ENCODE results near the gene TAPBPL.

The TAPBPL gene

GRCh38 chr12:6451348-6452244 is at the start of gene TAPBPL:
Gene TAPBPL (plus strand): TSS chr12:6452042. CDS start chr12:6452249, 207 bp downstream.
- H3K27ac ChIP-seq (ENCODE audit: low read length), result peak within 1 kb of the TSS; percentile 84
- no peaks in the 10 kb centered on the region for H3K27me3 ChIP-seq (ENCODE audit: control insufficient read depth, insufficient read depth, low read length)
- H3K9me3 ChIP-seq (ENCODE audit: control insufficient read depth, low read depth, low read length), result no peaks in the 10 kb centered on the region
- peak within 1 kb of the TSS; percentile 68 for H3K9ac ChIP-seq (ENCODE audit: low read length)
- H3K4me3 ChIP-seq (ENCODE audit: low read length), result peak within 1 kb of the TSS; percentile 39
- peaks cover 33% of the 10 kb centered on the region for H3K4me1 ChIP-seq (ENCODE audit: control insufficient read depth, low read depth, low read length)
- no peaks in the 10 kb centered on the region for H3K36me3 ChIP-seq (ENCODE audit: control insufficient read depth, low read depth, low read length)

GRCh38 chr12:6404390-6404789 is 47.5 kb upstream of the TAPBPL start:
- Histone ChIP-seq H3K9me3 (ENCODE audit: control insufficient read depth, low read depth, low read length) (no peaks in the 10 kb centered on the region), H3K27me3 (ENCODE audit: control insufficient read depth, insufficient read depth, low read length) (no peaks in the 10 kb centered on the region), H3K4me3 (ENCODE audit: low read length) (no peak overlapping the region), H3K36me3 (ENCODE audit: control insufficient read depth, low read depth, low read length) (no peaks in the 10 kb centered on the region), H3K27ac (ENCODE audit: low read length) (no peak overlapping the region), H3K4me1 (ENCODE audit: control insufficient read depth, low read depth, low read length) (no peaks in the 10 kb centered on the region), H3K9ac (ENCODE audit: low read length) (no peak overlapping the region)

DNA sequence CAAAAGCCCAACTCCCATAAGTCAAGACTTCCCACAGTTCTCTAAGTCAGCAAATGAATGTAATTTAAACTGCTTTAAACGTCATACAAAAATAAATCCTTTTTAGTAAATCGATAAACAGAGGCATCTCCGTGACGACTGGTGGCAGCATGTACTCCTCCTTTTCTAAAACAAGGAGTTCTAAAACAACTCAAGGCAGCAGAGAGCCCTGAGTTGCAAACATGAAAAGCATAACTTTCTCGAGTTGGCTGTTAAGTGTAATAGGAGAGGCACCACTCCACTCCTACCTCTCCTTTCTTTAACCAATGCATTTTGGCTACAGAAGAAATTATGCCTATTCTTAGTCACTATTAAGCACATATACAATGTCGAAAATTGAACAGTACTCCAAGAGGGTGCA is 45.9 kb upstream of the TAPBPL start:
- H3K4me1 ChIP-seq (ENCODE audit: control insufficient read depth, low read depth, low read length), result no peaks in the 10 kb centered on the region
- H3K4me3 ChIP-seq (ENCODE audit: low read length), result no peak overlapping the region
- no peak overlapping the region for H3K9ac ChIP-seq (ENCODE audit: low read length)
- H3K9me3 ChIP-seq (ENCODE audit: control insufficient read depth, low read depth, low read length), result no peaks in the 10 kb centered on the region
- H3K27me3 ChIP-seq (ENCODE audit: control insufficient read depth, insufficient read depth, low read length), result no peaks in the 10 kb centered on the region
- H3K36me3 ChIP-seq (ENCODE audit: control insufficient read depth, low read depth, low read length), result no peaks in the 10 kb centered on the region
- no peak overlapping the region for H3K27ac ChIP-seq (ENCODE audit: low read length)

DNA sequence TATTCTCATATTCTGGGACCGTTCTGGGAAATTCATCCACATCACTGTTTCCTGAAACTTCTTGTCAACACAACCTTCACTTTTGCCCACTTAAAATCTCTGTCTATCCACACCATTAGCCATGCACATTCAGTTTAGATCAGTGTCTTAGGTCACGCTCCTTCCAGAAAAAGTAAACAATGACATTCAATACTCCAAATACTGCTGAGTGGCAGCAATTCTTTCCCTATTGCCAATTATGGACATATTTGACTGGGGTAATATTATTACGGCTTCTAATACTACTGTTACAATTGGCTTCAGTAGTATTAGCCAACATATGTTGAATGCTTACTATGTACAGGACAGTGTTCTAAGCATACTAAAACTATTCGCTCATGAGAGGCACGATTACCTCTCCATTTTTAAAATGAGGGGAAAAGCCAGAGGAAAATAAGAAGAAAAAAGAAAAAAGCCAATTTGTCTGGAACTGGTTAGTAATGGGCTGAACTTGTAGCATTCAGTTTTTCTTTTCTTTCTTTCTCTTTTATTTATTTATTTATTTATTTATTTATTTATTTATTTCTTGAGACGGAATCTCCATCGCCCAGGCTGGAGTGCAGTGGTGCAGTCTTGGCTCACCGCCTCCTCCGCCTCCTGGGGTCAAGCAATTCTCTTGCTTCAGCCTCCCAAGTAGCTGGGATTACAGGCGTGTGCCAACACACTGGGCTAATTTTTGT is 44.4 kb upstream of the TAPBPL start:
- Histone ChIP-seq H3K9ac (ENCODE audit: low read length) (no peak overlapping the region), H3K4me1 (ENCODE audit: control insufficient read depth, low read depth, low read length) (no peaks in the 10 kb centered on the region), H3K27ac (ENCODE audit: low read length) (no peak overlapping the region), H3K27me3 (ENCODE audit: control insufficient read depth, insufficient read depth, low read length) (no peaks in the 10 kb centered on the region), H3K36me3 (ENCODE audit: control insufficient read depth, low read depth, low read length) (no peaks in the 10 kb centered on the region), H3K9me3 (ENCODE audit: control insufficient read depth, low read depth, low read length) (no peaks in the 10 kb centered on the region), H3K4me3 (ENCODE audit: low read length) (no peak overlapping the region)

DNA sequence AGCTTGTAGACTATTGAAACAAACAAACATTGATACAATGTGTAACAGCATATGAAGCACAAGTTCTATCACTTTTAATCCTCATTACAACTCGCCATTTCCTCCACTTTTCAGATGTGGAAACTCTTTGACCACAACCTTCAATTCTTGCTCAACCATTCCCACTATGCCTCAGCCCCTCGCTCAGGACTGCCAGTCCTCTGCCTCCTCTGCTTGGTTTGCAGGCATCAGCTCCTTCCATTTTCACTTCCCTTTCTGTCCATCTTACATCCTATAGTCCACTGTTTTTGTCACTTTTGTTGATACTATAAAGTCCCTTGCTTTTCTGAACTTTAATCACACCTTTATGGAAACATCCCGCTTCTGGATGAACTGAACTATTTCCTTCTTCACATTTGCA is 35.2 kb upstream of the TAPBPL start:
- no peak overlapping the region for H3K9ac ChIP-seq (ENCODE audit: low read length)

DNA sequence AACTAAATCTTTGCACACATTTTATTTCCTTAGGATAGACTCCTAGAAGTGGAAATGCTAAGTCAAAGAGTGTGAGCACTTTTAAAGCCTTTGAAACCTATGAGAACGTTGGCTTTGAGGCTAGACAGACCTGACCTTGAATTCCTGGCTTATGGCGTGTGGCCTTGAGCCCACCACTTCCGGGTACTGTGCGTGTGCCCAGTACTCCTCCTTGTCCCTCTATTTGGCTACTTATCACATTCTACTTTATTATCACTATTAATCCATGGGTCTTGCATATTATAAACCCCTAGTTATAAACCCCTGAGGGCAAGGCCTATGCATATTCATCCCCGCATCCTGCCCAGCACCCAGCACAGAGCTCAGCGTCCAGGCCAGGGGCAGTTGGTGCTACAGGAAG is 33.0 kb upstream of the TAPBPL start:
- Histone ChIP-seq H3K9me3 (ENCODE audit: control insufficient read depth, low read depth, low read length) (no peaks in the 10 kb centered on the region), H3K4me1 (ENCODE audit: control insufficient read depth, low read depth, low read length) (no peaks in the 10 kb centered on the region), H3K36me3 (ENCODE audit: control insufficient read depth, low read depth, low read length) (no peaks in the 10 kb centered on the region), H3K27ac (ENCODE audit: low read length) (no peak overlapping the region), H3K27me3 (ENCODE audit: control insufficient read depth, insufficient read depth, low read length) (no peaks in the 10 kb centered on the region), H3K4me3 (ENCODE audit: low read length) (no peak overlapping the region), H3K9ac (ENCODE audit: low read length) (no peak overlapping the region)

More for the DNA sequence above, 35.2 kb upstream of the TAPBPL start:
- H3K36me3 ChIP-seq (ENCODE audit: control insufficient read depth, low read depth, low read length), result no peaks in the 10 kb centered on the region
- H3K4me3 ChIP-seq (ENCODE audit: low read length), result no peak overlapping the region
- H3K27ac ChIP-seq (ENCODE audit: low read length), result no peak overlapping the region
- H3K27me3 ChIP-seq (ENCODE audit: control insufficient read depth, insufficient read depth, low read length), result no peaks in the 10 kb centered on the region
- H3K9me3 ChIP-seq (ENCODE audit: control insufficient read depth, low read depth, low read length), result no peaks in the 10 kb centered on the region
- H3K4me1 ChIP-seq (ENCODE audit: control insufficient read depth, low read depth, low read length), result no peaks in the 10 kb centered on the region

GRCh38 chr12:6420364-6420763 is 31.5 kb upstream of the TAPBPL start:
- H3K9ac ChIP-seq (ENCODE audit: low read length), result no peak overlapping the region
- H3K9me3 ChIP-seq (ENCODE audit: control insufficient read depth, low read depth, low read length), result no peaks in the 10 kb centered on the region
- H3K27me3 ChIP-seq (ENCODE audit: control insufficient read depth, insufficient read depth, low read length), result no peaks in the 10 kb centered on the region
- no peak overlapping the region for H3K4me3 ChIP-seq (ENCODE audit: low read length)
- H3K4me1 ChIP-seq (ENCODE audit: control insufficient read depth, low read depth, low read length), result no peaks in the 10 kb centered on the region
- H3K36me3 ChIP-seq (ENCODE audit: control insufficient read depth, low read depth, low read length), result no peaks in the 10 kb centered on the region
- no peak overlapping the region for H3K27ac ChIP-seq (ENCODE audit: low read length)

DNA sequence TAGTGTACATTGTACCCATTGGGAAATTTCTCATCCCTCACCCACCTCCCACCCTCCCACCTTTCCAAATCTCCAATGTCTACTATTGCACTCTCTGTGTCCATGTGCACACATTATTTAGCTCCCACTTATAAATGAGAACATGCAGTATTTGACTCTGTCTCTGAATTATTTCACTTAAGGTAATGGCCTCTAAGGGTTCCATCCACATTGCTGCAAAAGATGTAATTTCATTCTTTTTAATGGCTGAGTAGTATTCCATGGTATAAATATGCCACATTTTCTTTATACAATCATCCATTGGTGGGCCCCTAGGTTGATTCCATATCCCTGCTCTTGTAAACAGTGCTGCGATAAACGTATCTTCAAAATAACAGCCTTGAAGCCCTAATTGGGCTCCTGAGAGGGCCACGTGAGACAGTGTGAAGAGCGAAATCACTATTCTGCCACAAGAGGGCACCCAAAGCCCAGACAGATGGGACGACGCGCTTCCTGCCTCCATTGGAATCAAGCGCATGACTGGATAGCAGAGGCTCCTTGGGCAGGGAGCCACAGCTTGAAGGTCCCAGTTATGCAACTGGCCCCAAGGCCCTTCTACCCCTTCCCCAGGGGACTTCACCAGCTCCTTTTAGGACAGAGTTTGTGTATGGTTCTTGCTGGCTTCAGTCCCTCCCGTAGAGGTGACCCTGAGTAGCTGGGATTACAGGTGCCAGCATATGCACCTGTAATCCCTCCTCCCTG is 28.4 kb upstream of the TAPBPL start:
- Histone ChIP-seq H3K4me3 (ENCODE audit: low read length) (no peak overlapping the region), H3K27ac (ENCODE audit: low read length) (no peak overlapping the region), H3K4me1 (ENCODE audit: control insufficient read depth, low read depth, low read length) (no peaks in the 10 kb centered on the region), H3K36me3 (ENCODE audit: control insufficient read depth, low read depth, low read length) (no peaks in the 10 kb centered on the region), H3K9me3 (ENCODE audit: control insufficient read depth, low read depth, low read length) (no peaks in the 10 kb centered on the region), H3K27me3 (ENCODE audit: control insufficient read depth, insufficient read depth, low read length) (no peaks in the 10 kb centered on the region), H3K9ac (ENCODE audit: low read length) (no peak overlapping the region)

DNA sequence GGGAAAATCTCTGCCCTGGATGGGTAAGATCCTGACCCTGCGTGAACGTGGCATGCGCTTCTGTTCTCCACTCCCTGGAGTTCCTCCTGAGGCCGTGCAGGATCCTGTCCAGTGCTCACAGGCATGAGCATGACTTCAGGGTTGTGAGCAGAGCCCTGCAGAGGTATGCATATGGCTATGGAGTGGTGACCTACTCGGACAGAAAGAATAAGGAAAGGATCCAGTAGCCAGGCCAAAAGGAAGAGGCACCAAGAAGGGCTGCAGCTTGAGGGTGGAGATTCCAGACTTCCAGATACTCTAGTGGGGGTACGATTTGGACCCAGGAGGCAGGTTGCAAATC is 27.9 kb upstream of the TAPBPL start:
- no peaks in the 10 kb centered on the region for H3K36me3 ChIP-seq (ENCODE audit: control insufficient read depth, low read depth, low read length)
- H3K9ac ChIP-seq (ENCODE audit: low read length), result no peak overlapping the region
- no peak overlapping the region for H3K4me3 ChIP-seq (ENCODE audit: low read length)
- H3K9me3 ChIP-seq (ENCODE audit: control insufficient read depth, low read depth, low read length), result no peaks in the 10 kb centered on the region
- no peak overlapping the region for H3K27ac ChIP-seq (ENCODE audit: low read length)
- no peaks in the 10 kb centered on the region for H3K27me3 ChIP-seq (ENCODE audit: control insufficient read depth, insufficient read depth, low read length)
- no peaks in the 10 kb centered on the region for H3K4me1 ChIP-seq (ENCODE audit: control insufficient read depth, low read depth, low read length)

DNA sequence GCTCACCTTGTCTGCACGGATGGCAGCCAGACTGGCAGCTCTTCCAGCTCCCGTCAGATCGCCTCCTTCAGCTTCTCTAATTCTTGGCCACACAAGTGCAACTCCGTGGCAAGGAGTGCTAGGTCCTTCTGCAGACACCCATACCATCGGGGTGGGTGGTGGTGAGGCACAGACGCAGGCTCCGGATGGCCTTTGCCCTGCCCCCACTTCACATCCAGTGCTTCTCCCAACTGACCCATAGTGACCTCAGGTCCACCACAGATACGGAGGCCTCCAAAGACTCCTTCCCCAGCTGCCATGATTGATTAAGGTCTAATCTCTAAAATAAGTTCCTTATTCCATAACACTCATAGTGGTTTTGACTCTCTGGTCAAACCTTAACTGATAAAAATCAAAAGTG is 27.0 kb upstream of the TAPBPL start:
- Histone ChIP-seq H3K27ac (ENCODE audit: low read length) (no peak overlapping the region), H3K4me1 (ENCODE audit: control insufficient read depth, low read depth, low read length) (no peaks in the 10 kb centered on the region), H3K9ac (ENCODE audit: low read length) (no peak overlapping the region)

More for the DNA sequence above, 27.0 kb upstream of the TAPBPL start:
- H3K27me3 ChIP-seq (ENCODE audit: control insufficient read depth, insufficient read depth, low read length), result no peaks in the 10 kb centered on the region
- no peaks in the 10 kb centered on the region for H3K9me3 ChIP-seq (ENCODE audit: control insufficient read depth, low read depth, low read length)
- no peak overlapping the region for H3K4me3 ChIP-seq (ENCODE audit: low read length)
- H3K36me3 ChIP-seq (ENCODE audit: control insufficient read depth, low read depth, low read length), result no peaks in the 10 kb centered on the region

All from iPS-18a (cell line).